NB4 (cell line): ENCODE measurements around the gene EGFL7.

ENCODE experiments used
- DNase-seq: peaks from one replicate; pipeline ENCODE4 v3.0.0; 2010; ENCODE audit warnings: low read depth
- H3K4me3 ChIP-seq: one replicate; pipeline ENCODE4 v1.5.1; 2011; ENCODE audit warnings: mild to moderate bottlenecking, low read depth, low read length, moderate library complexity
- MYC ChIP-seq: IDR thresholded peaks from 2 replicates; pipeline ENCODE4 v1.6.1; 2011; ENCODE audit warnings: low read depth, low read length
- POLR2A ChIP-seq: IDR thresholded peaks from 2 replicates; pipeline ENCODE4 v1.6.1; 2011; ENCODE audit warnings: mild to moderate bottlenecking; ENCODE audit not compliant: insufficient read length; ENCODE audit errors: extremely low read depth
- TF ChIP-seq, protein P1 (sequence below): IDR thresholded peaks from one replicate; pipeline ENCODE4 v1.5.1; 2012; ENCODE audit warnings: low read depth, low read length
- TF ChIP-seq, protein P2 (sequence below): IDR thresholded peaks from 2 replicates; pipeline ENCODE4 v1.6.1; 2011; ENCODE audit warnings: low read depth, low read length

EGFL7 gene

DNA sequence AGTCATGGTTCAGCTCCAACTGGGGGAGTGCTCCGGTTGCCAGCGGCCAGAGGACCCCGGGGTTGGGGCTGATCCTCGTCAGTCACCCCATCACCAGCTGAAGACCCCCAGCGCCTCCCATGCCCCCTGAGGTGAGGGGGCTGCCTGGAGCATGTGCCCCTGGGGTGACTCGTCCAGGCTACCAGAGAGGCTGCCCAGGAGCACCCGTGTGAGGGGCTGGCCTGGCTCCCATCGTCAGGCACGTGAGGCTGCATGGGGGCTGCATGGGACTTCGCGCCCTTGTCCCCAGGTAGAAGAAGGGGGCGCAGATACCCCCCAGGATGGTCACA, 46.4 kb upstream of the EGFL7 start:
- no peak overlapping the region for H3K4me3 ChIP-seq
- TF ChIP-seq MYC, result no peak
- TF ChIP-seq, protein P1, sequence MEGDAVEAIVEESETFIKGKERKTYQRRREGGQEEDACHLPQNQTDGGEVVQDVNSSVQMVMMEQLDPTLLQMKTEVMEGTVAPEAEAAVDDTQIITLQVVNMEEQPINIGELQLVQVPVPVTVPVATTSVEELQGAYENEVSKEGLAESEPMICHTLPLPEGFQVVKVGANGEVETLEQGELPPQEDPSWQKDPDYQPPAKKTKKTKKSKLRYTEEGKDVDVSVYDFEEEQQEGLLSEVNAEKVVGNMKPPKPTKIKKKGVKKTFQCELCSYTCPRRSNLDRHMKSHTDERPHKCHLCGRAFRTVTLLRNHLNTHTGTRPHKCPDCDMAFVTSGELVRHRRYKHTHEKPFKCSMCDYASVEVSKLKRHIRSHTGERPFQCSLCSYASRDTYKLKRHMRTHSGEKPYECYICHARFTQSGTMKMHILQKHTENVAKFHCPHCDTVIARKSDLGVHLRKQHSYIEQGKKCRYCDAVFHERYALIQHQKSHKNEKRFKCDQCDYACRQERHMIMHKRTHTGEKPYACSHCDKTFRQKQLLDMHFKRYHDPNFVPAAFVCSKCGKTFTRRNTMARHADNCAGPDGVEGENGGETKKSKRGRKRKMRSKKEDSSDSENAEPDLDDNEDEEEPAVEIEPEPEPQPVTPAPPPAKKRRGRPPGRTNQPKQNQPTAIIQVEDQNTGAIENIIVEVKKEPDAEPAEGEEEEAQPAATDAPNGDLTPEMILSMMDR, result no peak
- TF ChIP-seq, protein P2, sequence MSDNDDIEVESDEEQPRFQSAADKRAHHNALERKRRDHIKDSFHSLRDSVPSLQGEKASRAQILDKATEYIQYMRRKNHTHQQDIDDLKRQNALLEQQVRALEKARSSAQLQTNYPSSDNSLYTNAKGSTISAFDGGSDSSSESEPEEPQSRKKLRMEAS, result no peak
- no peak for TF ChIP-seq POLR2A
- no peak for DNase-seq

DNA sequence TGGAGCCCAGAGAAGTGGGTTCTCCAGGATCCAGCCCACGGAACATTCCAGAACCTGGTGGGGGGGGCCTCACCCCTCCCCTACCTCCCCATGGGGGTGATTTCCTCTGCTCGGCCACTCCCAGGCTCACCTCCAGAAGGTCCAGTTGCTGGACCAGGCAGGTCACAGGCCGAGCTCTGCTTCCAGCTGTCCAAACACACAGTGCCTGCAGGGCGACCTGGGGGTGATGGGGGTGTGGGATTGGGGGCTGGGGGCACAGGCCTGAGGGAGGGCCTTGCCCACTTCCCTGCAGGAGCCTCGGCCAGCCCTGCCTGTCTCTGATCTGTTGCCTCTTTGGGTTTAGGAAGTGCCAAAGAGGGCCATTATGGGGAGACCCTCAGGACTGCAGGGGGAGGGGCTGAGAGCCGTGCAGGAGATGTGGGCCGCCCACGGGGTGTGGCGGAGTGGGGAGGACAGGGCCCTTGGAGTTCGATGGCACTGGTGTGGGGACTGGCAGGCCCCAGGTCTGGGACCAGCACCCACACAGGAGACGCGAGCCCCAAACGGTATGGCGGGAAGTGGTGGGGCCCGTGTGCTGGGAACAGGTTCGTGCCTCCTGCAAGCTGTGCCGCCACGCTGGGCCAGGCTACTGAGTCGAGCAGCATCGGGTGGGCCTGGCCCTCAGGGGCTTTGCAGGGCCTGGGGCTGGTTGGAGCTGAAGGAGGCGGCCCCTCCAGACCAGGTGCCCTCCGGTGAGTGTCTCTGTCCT, 45.6 kb upstream of the EGFL7 start:
- H3K4me3 ChIP-seq, result no peak overlapping the region
- peak; percentile 35 for DNase-seq
- TF ChIP-seq POLR2A, result no peak
- TF ChIP-seq MYC, result no peak
- TF ChIP-seq, protein P1, result no peak
- TF ChIP-seq, protein P2, result no peak

DNA sequence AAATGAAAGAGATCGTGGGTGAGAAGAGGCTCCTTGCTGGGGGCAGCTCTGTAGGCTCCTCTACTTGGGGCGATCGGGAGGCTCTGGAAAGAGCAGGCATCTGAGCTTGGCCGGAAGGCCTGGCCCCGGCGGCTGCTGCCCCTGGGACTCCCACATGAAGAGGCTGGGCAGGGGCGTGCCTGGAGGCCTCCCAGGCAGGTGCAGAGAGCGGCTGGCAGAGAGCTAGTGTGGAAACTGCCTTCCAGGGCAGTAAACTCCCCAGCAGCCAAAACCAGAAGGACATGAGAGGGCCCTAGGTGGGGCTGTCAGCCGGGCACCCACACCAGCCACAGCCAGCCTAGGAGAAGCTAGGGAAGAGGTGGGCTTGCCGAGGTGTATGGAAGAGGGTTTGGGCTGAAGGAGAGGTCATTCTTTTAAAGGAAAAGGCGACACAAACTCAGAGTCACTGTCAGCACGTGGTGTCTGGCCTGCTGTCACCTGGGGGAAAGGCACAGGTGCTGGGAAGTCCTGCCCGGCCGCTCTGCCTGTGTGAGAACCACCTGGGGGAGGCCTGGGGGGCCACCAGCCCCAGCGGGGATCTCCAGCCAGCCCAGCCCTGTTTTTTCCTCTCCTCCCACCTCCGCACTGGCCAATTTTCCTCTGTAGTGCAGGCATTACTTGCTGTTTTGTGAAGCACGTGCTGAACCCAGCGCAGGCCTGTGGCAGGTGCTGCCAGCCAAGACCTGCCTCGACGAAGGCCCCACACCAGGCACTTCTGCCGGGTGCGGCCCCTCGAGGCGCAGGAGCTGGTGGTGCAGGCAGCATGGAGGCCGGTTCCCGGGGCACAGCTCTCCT, 44.8 kb upstream of the EGFL7 start:
- no peak for TF ChIP-seq POLR2A
- TF ChIP-seq, protein P2, result no peak; the same call in 1 of the 2 replicates
- no peak for TF ChIP-seq MYC
- H3K4me3 ChIP-seq, result no peak overlapping the region
- DNase-seq, result peak; percentile 88

DNA sequence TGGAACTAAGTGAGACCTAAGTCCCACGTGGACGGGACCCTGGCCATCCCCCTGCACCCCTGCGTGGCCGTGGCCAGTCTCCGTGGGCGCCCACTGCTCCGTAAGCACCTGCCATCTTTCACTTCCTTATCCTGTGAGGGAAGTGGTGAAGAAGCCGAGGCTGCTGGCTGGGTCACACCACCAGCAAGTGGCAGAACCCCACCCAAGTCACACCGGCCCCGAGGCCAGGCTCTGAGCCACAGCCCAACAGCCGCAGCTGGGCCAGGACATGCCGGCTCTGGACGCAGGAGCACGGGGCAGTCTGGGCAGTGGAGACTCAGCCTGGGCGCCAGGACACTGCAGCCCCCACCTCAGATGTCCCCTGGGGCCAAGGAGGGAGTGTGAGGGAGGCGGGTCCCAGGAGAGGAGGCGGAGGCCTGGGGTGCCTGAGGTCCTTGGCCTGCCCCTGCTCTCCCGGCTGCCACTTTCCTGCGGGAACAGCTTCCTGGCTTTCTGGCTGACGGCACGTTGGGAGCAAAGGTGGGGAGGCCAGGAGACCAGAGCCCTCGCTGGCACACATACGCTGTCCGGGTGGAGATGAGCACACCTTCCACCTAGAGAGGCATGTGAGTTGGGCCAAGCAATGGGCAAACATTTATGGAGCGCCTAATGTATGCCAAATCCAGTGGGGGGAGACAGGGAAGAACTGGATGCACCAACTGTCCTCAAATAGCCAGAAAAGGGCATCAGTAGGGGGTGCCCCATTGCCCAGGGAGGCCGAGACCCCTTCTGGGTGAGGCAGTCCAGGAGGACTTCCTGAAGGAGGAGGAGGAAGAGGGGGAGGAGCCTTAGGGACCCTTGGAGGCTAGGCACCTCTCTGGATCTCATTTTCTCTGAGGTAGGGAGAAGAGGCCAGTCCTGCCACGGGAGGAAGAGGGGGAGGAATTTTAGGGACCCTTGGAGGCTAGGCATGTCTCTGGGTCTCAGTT, 43.9 kb upstream of the EGFL7 start:
- DNase-seq, result peak; percentile 76
- TF ChIP-seq, protein P1, result no peak
- TF ChIP-seq MYC (no peak), POLR2A (peak; percentile 5)
- TF ChIP-seq, protein P2, result 0 out of 2 replicates have a peak, but pooled peaks have one; percentile 35
- H3K4me3 ChIP-seq, result no peak overlapping the region

DNA sequence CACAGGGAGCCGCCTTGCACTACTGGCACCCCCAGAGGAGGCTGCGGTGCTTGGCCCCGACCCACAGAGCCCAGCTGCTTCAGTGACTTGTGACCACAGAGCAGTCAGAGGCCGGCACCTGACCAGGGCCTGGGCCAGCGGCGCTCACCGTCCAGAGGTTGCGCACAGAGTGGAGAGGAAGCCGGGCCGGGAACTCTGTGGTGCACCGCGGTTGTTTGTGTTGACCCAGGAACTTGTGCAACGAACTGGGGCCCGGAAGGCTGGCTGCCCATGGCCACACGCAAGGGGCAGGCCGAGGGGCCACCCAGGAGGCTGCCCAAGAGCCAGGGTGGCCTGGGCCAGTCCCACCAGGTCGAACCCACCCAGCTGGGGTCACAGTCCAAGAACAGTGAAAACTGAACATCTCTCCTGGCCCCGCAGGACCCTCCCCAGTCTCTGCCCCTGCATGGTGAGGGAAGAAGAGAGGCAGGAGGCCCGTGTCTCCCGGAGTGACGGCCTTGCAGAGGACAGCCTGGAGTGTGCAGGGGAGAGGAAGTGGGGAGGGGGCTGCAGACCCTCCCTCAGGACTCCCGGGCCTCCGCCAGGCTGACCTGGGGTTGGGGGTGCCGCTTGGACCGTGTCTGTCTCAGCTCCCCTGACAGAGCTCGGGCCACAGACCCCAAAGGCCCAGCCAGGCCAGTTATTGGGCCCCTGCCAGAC, 42.8 kb upstream of the EGFL7 start:
- DNase-seq, result peak; percentile 94
- TF ChIP-seq MYC (peak; percentile 64), POLR2A (peak; percentile 14)
- TF ChIP-seq, protein P1, result no peak
- TF ChIP-seq, protein P2, result peak; percentile 65; the same call in 1 of the 2 replicates
- H3K4me3 ChIP-seq, result no peak overlapping the region
